Prostate gland (tissue), 2 donors: ENCODE measurements around the gene RNU1-1.

Experiments used
- CTCF ChIP-seq, 4 experiments: fragments of 200-600 bp in 2 of 4; fragments of 450-650 bp in 2 of 4; sonication (generic) in 2 of 4; IDR thresholded peaks; 1 replicate in 3 of 4; 2 replicates in 1 of 4; pipeline ENCODE4 v1.5.1; 2016 to 2019; ENCODE audit warnings: antibody characterized with exemption in 4 of 4, mild to moderate bottlenecking in 2 of 4, moderate library complexity in 2 of 4
- POLR2A ChIP-seq: fragments of 450-650 bp; IDR thresholded peaks from one replicate; pipeline ENCODE4 v1.6.1; 2016; ENCODE audit warnings: antibody characterized with exemption, mild to moderate bottlenecking

- TF ChIP-seq CTCF (IDR thresholded peaks at IDR 0.05) (no peak), POLR2A (no peak)
These were observed 36.0 kb downstream of the RNU1-1 start for GRCh38 chr1:16478091-16478490.
